Measurements from ENCODE around the gene L3MBTL4.

- TF ChIP-seq POLR2A (IDR thresholded peaks at IDR 0.05; ENCODE audit: low read depth, low read length) (no peak), POLR2AphosphoS5 (IDR thresholded peaks at IDR 0.05; ENCODE audit: low read depth, low read length) (no peak)
Observed at GRCh38 chr18:6280211-6280743, 134.4 kb downstream of the L3MBTL4 start.

All from GM12892 (cell line).